22Rv1 (cell line): Measurements from ENCODE around the gene LRRC8B.

Experiments used
- ZFX ChIP-seq: fragments of 450-650 bp; IDR thresholded peaks from 2 replicates; pipeline ENCODE4 v1.6.1; 2017; ENCODE audit warnings: antibody characterized with exemption, borderline replicate concordance
- TF ChIP-seq, protein P1 (sequence below): fragments of 450-650 bp; IDR thresholded peaks from 2 replicates; pipeline ENCODE4 v1.5.1; 2017; ENCODE audit warnings: mild to moderate bottlenecking

GRCh38 chr1:89643577-89643976 is 118.9 kb downstream of the LRRC8B start:
- TF ChIP-seq ZFX, result no peak
- TF ChIP-seq, protein P1, sequence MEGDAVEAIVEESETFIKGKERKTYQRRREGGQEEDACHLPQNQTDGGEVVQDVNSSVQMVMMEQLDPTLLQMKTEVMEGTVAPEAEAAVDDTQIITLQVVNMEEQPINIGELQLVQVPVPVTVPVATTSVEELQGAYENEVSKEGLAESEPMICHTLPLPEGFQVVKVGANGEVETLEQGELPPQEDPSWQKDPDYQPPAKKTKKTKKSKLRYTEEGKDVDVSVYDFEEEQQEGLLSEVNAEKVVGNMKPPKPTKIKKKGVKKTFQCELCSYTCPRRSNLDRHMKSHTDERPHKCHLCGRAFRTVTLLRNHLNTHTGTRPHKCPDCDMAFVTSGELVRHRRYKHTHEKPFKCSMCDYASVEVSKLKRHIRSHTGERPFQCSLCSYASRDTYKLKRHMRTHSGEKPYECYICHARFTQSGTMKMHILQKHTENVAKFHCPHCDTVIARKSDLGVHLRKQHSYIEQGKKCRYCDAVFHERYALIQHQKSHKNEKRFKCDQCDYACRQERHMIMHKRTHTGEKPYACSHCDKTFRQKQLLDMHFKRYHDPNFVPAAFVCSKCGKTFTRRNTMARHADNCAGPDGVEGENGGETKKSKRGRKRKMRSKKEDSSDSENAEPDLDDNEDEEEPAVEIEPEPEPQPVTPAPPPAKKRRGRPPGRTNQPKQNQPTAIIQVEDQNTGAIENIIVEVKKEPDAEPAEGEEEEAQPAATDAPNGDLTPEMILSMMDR, result no peak
